ENCODE data around the gene CD163L1. TPM values are rescaled to one million over a fixed set of nuclear protein-coding genes. Genes with fewer than 3 reads are reported as not detected.

The CD163L1 gene
- total and polyA plus RNA-seq, 8 donors: 5.0 to 8.4 (median 6.3) TPM

- no peak for ATAC-seq
- intact Hi-C loops (cut with DNase I): no loop called here
- H3K9me3 ChIP-seq: no peaks in the 10 kb centered on the region
- no peak overlapping the region for H3K4me3 ChIP-seq
- DNase-seq: no peak
- no peaks in the 10 kb centered on the region for H3K4me1 ChIP-seq
- H3K27me3 ChIP-seq: no peaks in the 10 kb centered on the region
- H3K27ac ChIP-seq: no peak overlapping the region
- no peak for TF ChIP-seq CTCF (IDR thresholded peaks at IDR 0.05)
- no peaks in the 10 kb centered on the region for H3K36me3 ChIP-seq
Measured at GRCh38 chr12:7310070-7310469, 133.9 kb downstream of the CD163L1 start.

Other genes starting within 250 kb of the CD163L1 start
- not detected for gene ACSM4, start 140.1 kb downstream of the CD163L1 start, total RNA-seq
- under 1 TPM in 1 of 6 donors, not detected in 5; 0.15 TPM for gene ACSM4, start 140.1 kb downstream of the CD163L1 start, polyA plus RNA-seq (ENCODE audit: insufficient read length in 6 of 6)
- 1,000 to 10,000 TPM in 1 of 2 donors, 100 to 1,000 TPM in 1; 235 to 1,041 TPM for gene CD163, start 59.6 kb upstream of the CD163L1 start, total RNA-seq
- gene CD163, start 59.6 kb upstream of the CD163L1 start, polyA plus RNA-seq (ENCODE audit: insufficient read length in 6 of 6): 10 to 100 TPM; 14.1 to 22.7 (median 15.9) TPM
- not detected for gene APOBEC1, start 221.8 kb upstream of the CD163L1 start, total RNA-seq
- gene APOBEC1, start 221.8 kb upstream of the CD163L1 start, polyA plus RNA-seq (ENCODE audit: insufficient read length in 6 of 6): not detected

All from left lung (tissue), 10 donors.